ENCODE data around the gene ZBTB21. TPM values are rescaled to one million over a fixed set of nuclear protein-coding genes. Genes with fewer than 3 reads are reported as not detected.

The ZBTB21 gene
- total and polyA plus RNA-seq, 9 of the 15 experiments (the other 6 are each of a cell fraction or from before 2014, with no cell fraction given), result 2.2 to 15.2 (median 8.7) TPM

- Histone ChIP-seq H3K27ac (ENCODE audit: extremely low read depth, low read depth, low read length) (no peak overlapping the region), H3K36me3 (ENCODE audit: control insufficient read depth, insufficient read depth, low read length) (no peaks in the 10 kb centered on the region), H3K9me1 (ENCODE audit: control insufficient read depth, insufficient read depth, low read length) (no peaks in the 10 kb centered on the region), H2AFZ (ENCODE audit: low read depth, low read length) (no peak overlapping the region), H3K4me3 (no peak overlapping the region), H3K4me2 (ENCODE audit: insufficient read depth, low read length) (no peak overlapping the region), H4K20me1 (replicated peaks; ENCODE audit: control insufficient read depth, insufficient read depth, low read length) (peaks cover 15% of the 10 kb centered on the region), H3K9ac (ENCODE audit: insufficient read depth in 1 of 2, low read depth in 2 of 2, low read length in 2 of 2) (no peak overlapping the region), H3K9me3 (replicated peaks; ENCODE audit: control insufficient read depth, insufficient read depth, low read depth, low read length) (0 out of 2 replicates have a peak, but pooled peaks cover 5% of the 10 kb centered on the region), H3K79me2 (ENCODE audit: control insufficient read depth, insufficient read depth, low read length) (no peaks in the 10 kb centered on the region), H3K27me3 (ENCODE audit: control insufficient read depth in 2 of 2, insufficient read depth in 2 of 2, low read length in 2 of 2) (peaks cover 67 to 83% of the 10 kb centered on the region in 2 experiments), H3K4me1 (replicated peaks in 1 of 2; ENCODE audit: control insufficient read depth in 2 of 2, insufficient read depth in 2 of 2, low read length in 2 of 2) (peaks cover under 1 to 8% of the 10 kb centered on the region in 2 experiments; a peak in 2 of 5 replicates)
- CTCF ChIA-PET (ENCODE audit: low intra/inter-chr PET ratio), result no interaction called here
- in situ Hi-C loops (cut with MboI) (no loop called here), intact Hi-C loops (cut with micrococcal nuclease) (no loop called here)
- WGBS (ENCODE audit: insufficient coverage, low coverage, missing lambda C conversion rate), result under 1% methylated on average over 9 of the region's 9 CpGs
- no TSS peak for BruUV-seq (replicated peaks)
- DNase-seq (ENCODE audit: extremely low read depth in 1 of 4, low spot score in 3 of 4) (no peak), FAIRE-seq (no peak), ATAC-seq (no peak)
- TF ChIP-seq ZNF551 (CRISPR knock-in tag; IDR thresholded peaks at IDR 0.05), result no peak
- no peak for TF ChIP-seq BCOR (IDR thresholded peaks at IDR 0.05)
- TF ChIP-seq ZNF197 (CRISPR knock-in tag; IDR thresholded peaks at IDR 0.05; ENCODE audit: low read depth), result no peak
- TF ChIP-seq RB1 (IDR thresholded peaks at IDR 0.05; ENCODE audit: low read depth), result no peak
- no peak for TF ChIP-seq ZBTB17 (CRISPR knock-in tag; IDR thresholded peaks at IDR 0.05)
- TF ChIP-seq PHB (CRISPR knock-in tag; IDR thresholded peaks at IDR 0.05), result no peak
- TF ChIP-seq ZNF766 (CRISPR knock-in tag; conservative IDR thresholded peaks at IDR 0.05), result no peak
- no peak for TF ChIP-seq ZFP91 (CRISPR knock-in tag; IDR thresholded peaks at IDR 0.05)
- TF ChIP-seq RBM34 (IDR thresholded peaks at IDR 0.05; ENCODE audit: borderline replicate concordance, insufficient read depth, low read length), result no peak
- TF ChIP-seq ZSCAN29 (IDR thresholded peaks at IDR 0.05), result no peak
- TF ChIP-seq PRPF4 (IDR thresholded peaks at IDR 0.05; ENCODE audit: insufficient read depth, low read depth, low read length, poor library complexity, severe bottlenecking), result no peak
- no peak for TF ChIP-seq MEF2D (tag; conservative IDR thresholded peaks at IDR 0.05; ENCODE audit: low read depth)
- no peak for TF ChIP-seq ZKSCAN1 (IDR thresholded peaks at IDR 0.05; ENCODE audit: low read depth, low read length)
- no peak for TF ChIP-seq SMAD2 (IDR thresholded peaks at IDR 0.05; ENCODE audit: low read depth, low read length)
- no peak for TF ChIP-seq SAFB (IDR thresholded peaks at IDR 0.05; ENCODE audit: borderline replicate concordance, low read depth, low read length)
- no peak for TF ChIP-seq L3MBTL2 (IDR thresholded peaks at IDR 0.05)
- no peak for TF ChIP-seq THRA (IDR thresholded peaks at IDR 0.05)
- POLR2A ChIA-PET, result no interaction called here
Observed at GRCh38 chr21:42042651-42043050, 32.5 kb upstream of the ZBTB21 start.

Measured in K562 (cell line).